Epithelial cell of esophagus (primary cell): Measurements from ENCODE around the gene LMLN.
"Not testable (repeated sequence)": the region's sequence is repeated elsewhere in the genome, so short reads cannot be mapped to it uniquely, and the experiment has no call there.

ENCODE experiments used
- DNase-seq: peaks from one replicate; pipeline ENCODE4 v3.0.0; 2010; ENCODE audit warnings: low read depth
- H3K4me3 ChIP-seq: 2 replicates; pipeline ENCODE4 v1.5.1; 2011; ENCODE audit warnings: mild to moderate bottlenecking, low read length, control low read depth
- CTCF ChIP-seq: IDR thresholded peaks from 2 replicates; pipeline ENCODE4 v1.5.1; 2011; ENCODE audit warnings: low read depth, mild to moderate bottlenecking, low read length, control low read depth, inconsistent platforms; ENCODE audit not compliant: insufficient read depth; ENCODE audit errors: missing control alignments

Gene LMLN

GRCh38 chr3:198071602-198072287 is 111.7 kb downstream of the LMLN start:
- no peak overlapping the region for H3K4me3 ChIP-seq
- TF ChIP-seq CTCF: peak; percentile 53
- DNase-seq: peak; percentile 98

- DNase-seq: no peak
- H3K4me3 ChIP-seq: no peak overlapping the region
- TF ChIP-seq CTCF: no peak
Observed at GRCh38 chr3:198076722-198077308, 116.8 kb downstream of the LMLN start.

GRCh38 chr3:198079771-198080520 is 119.9 kb downstream of the LMLN start:
- DNase-seq: peak; percentile 78
- no peak for TF ChIP-seq CTCF
- H3K4me3 ChIP-seq: peak overlapping the region; percentile 31

- peak overlapping the region; percentile 31 for H3K4me3 ChIP-seq
Observed at GRCh38 chr3:198080521-198081384, 120.7 kb downstream of the LMLN start.

GRCh38 chr3:198081421-198081844 is 121.4 kb downstream of the LMLN start:
- H3K4me3 ChIP-seq: no peak overlapping the region
- TF ChIP-seq CTCF: no peak
- no peak for DNase-seq

More at GRCh38 chr3:198080521-198081384, 120.7 kb downstream of the LMLN start:
- peak; percentile 77 for DNase-seq
- peak; percentile 28 for TF ChIP-seq CTCF

GRCh38 chr3:198082226-198082625 is 122.2 kb downstream of the LMLN start:
- not testable (repeated sequence) for DNase-seq, H3K4me3 ChIP-seq

GRCh38 chr3:198088421-198088955 is 128.5 kb downstream of the LMLN start:
- DNase-seq: no peak
- H3K4me3 ChIP-seq: no peak overlapping the region
- no peak for TF ChIP-seq CTCF
